Neural cell (in vitro differentiated cells): ENCODE data around the gene EXOC2. TPM values are rescaled to one million over a fixed set of nuclear protein-coding genes. Genes with fewer than 3 reads are reported as not detected.

ENCODE experiments used
- H2AFZ ChIP-seq: fragments of 200-600, 300-800 bp; sonication (generic), shearing (Covaris generic); 2 replicates; pipeline ENCODE4 v1.6.0; 2014; ENCODE audit warnings: low read depth, mild to moderate bottlenecking, antibody characterized with exemption, low read length, moderate library complexity
- H3F3A ChIP-seq: fragments of 200-600 bp; shearing (Covaris generic); 2 replicates; pipeline ENCODE4 v1.6.1; 2016; ENCODE audit warnings: mild to moderate bottlenecking, moderate library complexity, mixed read lengths, antibody characterized with exemption, low read length; ENCODE audit not compliant: insufficient read depth, poor library complexity, severe bottlenecking
- H3K27ac ChIP-seq: fragments of 200-600, 300-800 bp; sonication (generic), shearing (Covaris generic); 2 replicates; pipeline ENCODE4 v1.5.1; 2014; ENCODE audit warnings: mild to moderate bottlenecking, low read length, moderate library complexity
- H3K27me3 ChIP-seq: fragments of 300-800, 200-600 bp; sonication (generic), shearing (Covaris generic); 2 replicates; pipeline ENCODE4 v1.6.0; 2014; ENCODE audit warnings: mild to moderate bottlenecking, low read depth, low read length, moderate library complexity; ENCODE audit not compliant: insufficient read depth
- H3K36me3 ChIP-seq: fragments of 300-800, 200-600 bp; sonication (generic), shearing (Covaris generic); 2 replicates; pipeline ENCODE4 v1.5.1; 2014; ENCODE audit warnings: mild to moderate bottlenecking, antibody characterized with exemption, low read length, moderate library complexity; ENCODE audit not compliant: insufficient read depth
- H3K4me2 ChIP-seq: fragments of 300-800, 200-600 bp; sonication (generic), shearing (Covaris generic); 2 replicates; pipeline ENCODE4 v1.6.0; 2014; ENCODE audit warnings: mild to moderate bottlenecking, low read length
- H3K4me3 ChIP-seq: fragments of 300-800, 200-600 bp; sonication (generic), shearing (Covaris generic); 2 replicates; pipeline ENCODE4 v1.5.1; 2014; ENCODE audit warnings: mild to moderate bottlenecking, low read length, moderate library complexity
- H3K79me2 ChIP-seq: fragments of 200-600 bp; shearing (Covaris generic); replicated peaks from 2 replicates; pipeline ENCODE4 v1.6.0; 2014; ENCODE audit warnings: mild to moderate bottlenecking, low read length, moderate library complexity; ENCODE audit not compliant: insufficient read depth
- H3K9ac ChIP-seq: fragments of 300-800, 200-600 bp; sonication (generic), shearing (Covaris generic); 2 replicates; pipeline ENCODE4 v1.6.1; 2016; ENCODE audit warnings: mild to moderate bottlenecking, low read length, mixed read lengths
- H3K9me2 ChIP-seq: fragments of 200-600 bp; shearing (Covaris generic); 2 replicates; pipeline ENCODE4 v1.6.1; 2016; ENCODE audit warnings: mild to moderate bottlenecking, low read length, mixed read lengths; ENCODE audit not compliant: insufficient read depth
- H3K9me3 ChIP-seq: fragments of 200-600, 300-800 bp; sonication (generic), shearing (Covaris generic); 2 replicates; pipeline ENCODE4 v1.6.1; 2016; ENCODE audit warnings: mild to moderate bottlenecking, mixed run types, low read length, moderate library complexity, mixed read lengths
- H4K20me1 ChIP-seq: fragments of 200-600 bp; shearing (Covaris generic); 2 replicates; pipeline ENCODE4 v1.6.1; 2016; ENCODE audit warnings: mild to moderate bottlenecking, mixed run types; ENCODE audit not compliant: insufficient read depth
- CTCF ChIP-seq: fragments of 450-650 bp; IDR thresholded peaks from 2 replicates; pipeline ENCODE4 v1.5.1; 2014; ENCODE audit warnings: antibody characterized with exemption, mild to moderate bottlenecking, moderate library complexity; ENCODE audit not compliant: poor library complexity, severe bottlenecking
- EP300 ChIP-seq: fragments of 450-650 bp; conservative IDR thresholded peaks from 2 replicates; pipeline ENCODE4 v1.6.1; 2014; ENCODE audit warnings: antibody characterized with exemption, mild to moderate bottlenecking, moderate library complexity; ENCODE audit not compliant: poor library complexity, severe bottlenecking
- EZH2 ChIP-seq: fragments of 200-600, 300-800 bp; shearing (Covaris generic), sonication (generic); IDR thresholded peaks from 2 replicates; pipeline ENCODE4 v1.6.1; 2014; ENCODE audit warnings: antibody characterized with exemption, low read length, borderline replicate concordance, mild to moderate bottlenecking; ENCODE audit not compliant: insufficient read depth, poor library complexity, severe bottlenecking
- MXI1 ChIP-seq: fragments of 450-650 bp; conservative IDR thresholded peaks from 2 replicates; pipeline ENCODE4 v1.6.1; 2014; ENCODE audit warnings: antibody characterized with exemption, mild to moderate bottlenecking; ENCODE audit not compliant: poor library complexity, severe bottlenecking
- POLR2AphosphoS5 ChIP-seq: IDR thresholded peaks from 2 replicates; pipeline ENCODE4 v1.6.1; 2012
- RAD21 ChIP-seq: fragments of 450-650 bp; conservative IDR thresholded peaks from 2 replicates; pipeline ENCODE4 v1.6.1; 2014; ENCODE audit warnings: antibody characterized with exemption, mild to moderate bottlenecking, moderate library complexity
- REST ChIP-seq: IDR thresholded peaks from 2 replicates; pipeline ENCODE4 v1.6.1; 2012; ENCODE audit warnings: borderline replicate concordance
- SMC3 ChIP-seq: fragments of 450-650 bp; conservative IDR thresholded peaks from 2 replicates; pipeline ENCODE4 v1.6.1; 2014; ENCODE audit warnings: antibody characterized with exemption, mild to moderate bottlenecking, moderate library complexity; ENCODE audit not compliant: poor library complexity
- TAF1 ChIP-seq: IDR thresholded peaks from 2 replicates; pipeline ENCODE4 v1.6.1; 2012; ENCODE audit warnings: low read depth
- polyA plus RNA-seq: library from polyadenylated mRNA; depleted of rRNA; stranded (reverse); fragments of >200 nt; gene quantifications from 2 replicates; pipeline ENCODE4 v1.2.3, GENCODE V29; 2014

Gene EXOC2
- polyA plus RNA-seq, 1 donor from 2014 or later, result 38.6 TPM

GRCh38 chr6:656460-657252, 36.3 kb downstream of the EXOC2 start, which contains the start of gene HUS1B:
Gene HUS1B (minus strand): TSS chr6:657100. CDS start chr6:656944, 156 bp downstream.
- H2AFZ ChIP-seq, result no peak within 1 kb of the TSS
- no peak within 1 kb of the TSS for H3K4me2 ChIP-seq
- no peaks in the 10 kb centered on the region for H3K27me3 ChIP-seq
- H3K9ac ChIP-seq, result no peak within 1 kb of the TSS
- H4K20me1 ChIP-seq, result no peaks in the 10 kb centered on the region
- TF ChIP-seq EZH2 (no peak), CTCF (no peak), REST (no peak), RAD21 (no peak), TAF1 (no peak), SMC3 (no peak), EP300 (no peak), POLR2AphosphoS5 (no peak), MXI1 (no peak)
- H3K36me3 ChIP-seq, result peaks cover 5% of the 10 kb centered on the region
- peaks cover 4% of the 10 kb centered on the region for H3K9me3 ChIP-seq
- H3K4me3 ChIP-seq, result no peak within 1 kb of the TSS
- no peaks in the 10 kb centered on the region for H3K9me2 ChIP-seq
- peaks cover 6% of the 10 kb centered on the region for H3K79me2 ChIP-seq
- H3K27ac ChIP-seq, result no peak within 1 kb of the TSS
- no peaks in the 10 kb centered on the region for H3F3A ChIP-seq

- no peaks in the 10 kb centered on the region for H4K20me1 ChIP-seq
- H3K27me3 ChIP-seq, result no peaks in the 10 kb centered on the region
- peaks cover 5% of the 10 kb centered on the region for H3K36me3 ChIP-seq
- no peak overlapping the region for H3K27ac ChIP-seq
- H3K4me2 ChIP-seq, result no peak overlapping the region
- no peak overlapping the region for H3K4me3 ChIP-seq
- no peaks in the 10 kb centered on the region for H3K9me2 ChIP-seq
- H3F3A ChIP-seq, result no peaks in the 10 kb centered on the region
- H3K79me2 ChIP-seq, result peaks cover 6% of the 10 kb centered on the region
- TF ChIP-seq SMC3, result no peak
- TF ChIP-seq EZH2, result no peak
- TF ChIP-seq POLR2AphosphoS5, result no peak
- TF ChIP-seq MXI1, result no peak
- TF ChIP-seq EP300, result no peak
- TF ChIP-seq RAD21, result no peak
- TF ChIP-seq REST, result no peak
- no peak for TF ChIP-seq CTCF
- TF ChIP-seq TAF1, result no peak
- no peak overlapping the region for H2AFZ ChIP-seq
- peaks cover 4% of the 10 kb centered on the region for H3K9me3 ChIP-seq
- no peak overlapping the region for H3K9ac ChIP-seq
Observed at GRCh38 chr6:654136-654535, 38.8 kb downstream of the EXOC2 start.
